GM19025 (cell line): Measurements from ENCODE around the gene RAD1.

Source experiments
- ATAC-seq: cut with Tn5 transposase; IDR thresholded peaks from one replicate; pipeline ENCODE4 v1.9.1; 2021; ENCODE audit warnings: mild to moderate bottlenecking, low read depth, moderate library complexity; ENCODE audit not compliant: unreplicated experiment

RAD1 gene

DNA sequence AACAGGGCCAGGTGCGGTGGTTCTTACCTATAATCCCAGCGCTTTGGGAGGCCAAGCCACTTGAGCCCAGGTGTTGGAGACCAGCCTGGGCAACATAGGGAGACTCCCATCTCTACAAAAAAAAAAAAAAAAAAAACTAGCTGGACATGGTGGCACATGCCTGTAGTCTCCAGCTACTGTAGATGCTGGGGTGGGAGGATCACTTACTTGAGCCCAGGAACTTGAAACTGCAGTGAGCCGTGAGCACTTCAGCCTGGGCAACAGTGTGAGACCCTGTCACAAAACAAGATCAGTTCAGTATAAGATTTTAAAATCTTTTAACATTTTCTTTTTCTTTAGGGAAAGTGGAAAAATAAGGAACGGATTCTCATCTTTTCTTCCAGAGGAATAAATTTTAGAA, 2.7 kb upstream of the RAD1 start:
- ATAC-seq: no peak

DNA sequence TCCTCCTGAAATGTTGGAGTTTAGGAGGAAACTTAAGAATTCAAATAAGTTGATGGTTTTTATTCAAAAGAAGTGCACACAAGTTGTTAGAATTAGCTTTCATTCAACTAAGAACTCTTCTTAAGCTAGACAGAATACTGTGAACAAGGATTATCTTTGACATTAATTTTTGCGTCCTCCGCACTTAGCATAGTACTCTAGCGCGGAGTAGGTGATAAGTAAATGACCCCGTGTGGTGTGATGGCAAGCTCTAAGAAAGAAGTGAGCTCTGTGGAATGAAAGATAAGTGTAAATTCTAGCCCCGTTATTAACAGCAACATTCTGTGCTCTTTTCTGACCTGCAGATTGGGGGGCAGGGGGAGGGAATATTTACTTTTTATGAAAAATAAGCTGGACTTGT, 1.2 kb upstream of the RAD1 start:
- no peak for ATAC-seq

GRCh38 chr5:34915856-34916192, 520 bp upstream of the RAD1 start:
- ATAC-seq: no peak

- peak; percentile 8 for ATAC-seq
These were observed 599 bp downstream of the RAD1 start for GRCh38 chr5:34914671-34915138.

GRCh38 chr5:34913072-34913471, 2.2 kb downstream of the RAD1 start:
- no peak for ATAC-seq

- ATAC-seq: no peak
These were observed 9.7 kb downstream of the RAD1 start for GRCh38 chr5:34905564-34905963.

DNA sequence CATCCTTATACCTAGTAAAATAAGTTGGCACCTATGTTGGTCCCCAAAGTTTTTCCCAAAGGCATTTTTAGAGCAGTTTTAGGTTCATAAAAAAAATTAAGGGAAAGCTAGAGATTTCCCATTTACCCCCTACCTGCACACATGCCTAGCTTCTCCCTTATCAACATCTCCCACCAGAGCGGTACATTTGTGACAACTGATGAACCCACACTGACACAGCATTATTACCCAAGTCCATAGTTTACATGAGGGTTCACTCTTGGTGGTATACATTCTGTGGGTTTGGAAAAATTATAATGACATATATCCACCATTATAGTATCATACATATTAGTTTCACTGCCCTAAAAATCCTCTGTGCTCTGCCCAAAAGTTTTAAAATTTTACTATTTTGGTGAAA, 12.0 kb downstream of the RAD1 start:
- ATAC-seq: no peak

- ATAC-seq: no peak
These were observed 14.7 kb downstream of the RAD1 start for GRCh38 chr5:34900652-34901051.

- no peak for ATAC-seq
These were observed 16.2 kb downstream of the RAD1 start for GRCh38 chr5:34899066-34899465.

DNA sequence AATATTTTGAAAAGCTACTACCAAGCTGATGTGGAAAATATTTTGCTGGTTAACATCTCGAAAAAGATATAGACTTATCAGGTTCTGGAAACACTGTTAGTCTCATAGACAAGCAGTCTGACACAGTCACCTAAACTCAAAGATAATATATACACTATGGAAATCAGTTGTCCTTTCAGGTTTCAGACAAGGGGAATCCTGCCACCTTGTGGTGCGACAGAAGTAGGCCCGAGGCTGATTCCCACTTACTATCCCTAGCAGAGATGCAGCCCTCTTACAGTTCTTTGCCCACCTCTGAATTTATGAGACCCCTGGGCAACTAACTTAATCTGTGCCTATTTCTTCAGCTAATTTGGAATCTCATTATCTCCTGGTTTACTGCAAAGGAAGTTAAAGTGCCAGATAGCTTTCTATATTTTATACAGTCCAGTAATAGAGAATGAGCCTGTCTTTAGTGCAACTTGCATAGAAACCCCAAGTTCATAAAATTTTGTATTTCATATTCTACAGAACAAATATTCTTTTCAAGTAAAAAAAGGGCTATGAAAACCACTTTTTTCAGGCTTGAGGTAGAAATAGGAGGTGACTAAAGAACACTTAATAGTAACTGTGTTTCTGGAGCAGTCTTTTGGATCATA, 16.9 kb downstream of the RAD1 start:
- ATAC-seq: peak; percentile 58

DNA sequence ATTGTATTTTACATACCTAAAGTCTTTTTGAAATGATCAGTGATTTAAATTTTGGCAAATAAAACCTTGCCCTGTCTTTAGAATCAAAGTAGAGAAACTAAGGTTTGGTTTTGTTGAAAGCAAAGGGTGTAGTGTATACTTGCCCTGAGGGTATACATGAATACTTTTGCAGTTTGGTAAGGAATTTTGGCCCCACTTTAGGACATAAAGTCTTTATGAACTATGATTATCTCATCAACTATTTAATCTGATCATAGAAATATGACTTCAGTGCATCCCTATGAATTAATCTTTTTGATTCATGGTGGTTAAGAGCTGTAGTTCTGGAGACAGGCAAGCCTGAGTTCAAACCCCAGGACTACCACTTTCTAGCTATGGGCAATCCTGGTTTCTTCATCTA, 17.7 kb downstream of the RAD1 start:
- ATAC-seq: no peak

DNA sequence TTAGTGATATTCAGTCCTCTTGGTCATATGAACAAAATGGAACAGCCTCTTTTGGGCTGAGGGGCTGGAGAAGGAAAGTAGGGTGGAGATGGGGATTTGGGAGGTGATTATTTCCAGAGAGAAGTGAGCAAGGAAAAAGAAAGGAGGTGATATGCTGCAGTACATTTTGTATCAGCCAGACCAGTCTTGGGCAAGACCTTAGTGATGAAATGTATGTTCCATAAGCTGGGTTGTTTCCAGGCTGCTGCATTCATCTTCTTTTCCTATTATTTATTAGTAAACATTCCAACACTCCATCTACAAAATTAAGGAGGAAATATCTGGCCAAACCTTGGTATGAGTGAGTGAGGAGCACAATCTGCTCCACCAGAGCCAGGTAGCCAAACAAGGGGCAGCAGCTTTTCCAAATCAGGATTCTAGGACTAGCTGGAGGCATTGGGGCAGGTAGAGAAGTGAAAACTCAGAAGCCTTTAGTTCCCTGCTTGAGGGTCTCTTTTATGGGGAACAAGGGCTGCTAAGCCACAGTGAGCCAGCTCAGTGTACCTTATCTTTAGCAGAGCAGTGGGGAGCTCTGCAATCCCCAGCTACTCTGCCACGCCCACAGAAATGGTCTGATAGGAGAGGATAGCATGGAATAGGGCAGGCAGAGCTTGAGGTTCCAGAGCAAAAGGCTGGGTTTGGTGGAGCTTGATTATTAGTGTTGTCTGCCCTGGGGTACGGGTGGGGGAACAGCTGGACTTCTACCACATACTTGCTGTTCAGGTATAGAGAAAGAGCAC, 19.5 kb downstream of the RAD1 start:
- ATAC-seq: no peak

GRCh38 chr5:34894716-34895115, 20.6 kb downstream of the RAD1 start:
- ATAC-seq: no peak

- ATAC-seq: no peak
These were observed 22.9 kb downstream of the RAD1 start for GRCh38 chr5:34892414-34892813.

DNA sequence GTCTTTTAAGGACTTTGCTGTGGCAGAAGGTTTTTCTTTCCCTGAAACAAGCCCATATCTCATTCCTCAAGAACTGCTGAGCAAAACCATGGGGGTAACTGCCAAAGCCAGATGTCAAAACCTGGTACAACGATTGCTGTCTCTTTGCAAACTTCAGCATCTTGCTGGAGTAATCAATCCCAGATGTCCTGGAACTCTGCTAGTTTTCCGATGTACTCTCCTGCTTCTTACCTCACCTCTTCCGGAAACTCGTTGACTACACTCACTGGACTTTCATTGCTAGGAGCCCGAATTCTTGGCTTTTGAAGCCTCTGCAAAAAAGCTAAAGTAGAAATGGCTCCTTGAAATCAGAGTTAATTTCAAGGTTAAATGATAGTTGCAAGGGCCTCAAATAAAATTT, 23.3 kb downstream of the RAD1 start:
- no peak for ATAC-seq

DNA sequence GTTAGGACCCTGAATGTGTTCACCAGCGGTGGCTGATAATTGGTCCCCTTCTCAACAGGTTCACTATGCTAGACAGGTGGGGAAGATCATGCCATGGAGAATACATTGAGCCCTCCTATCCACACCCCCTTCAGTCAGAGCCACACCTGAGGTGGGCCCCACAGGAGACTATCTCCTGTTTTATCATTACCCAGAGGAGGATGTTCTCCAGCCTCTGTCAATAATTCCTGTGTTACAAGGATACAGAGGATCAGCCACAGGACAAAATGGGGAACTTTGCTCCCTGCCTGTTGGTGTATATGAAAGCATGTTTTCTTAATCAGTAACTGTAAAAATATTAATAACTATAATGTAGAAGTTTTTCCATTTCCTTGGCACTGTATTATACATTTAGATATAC, 25.9 kb downstream of the RAD1 start:
- ATAC-seq: no peak

- no peak for ATAC-seq
These were observed 28.7 kb downstream of the RAD1 start for GRCh38 chr5:34886392-34887119.

GRCh38 chr5:34881246-34881645, 34.1 kb downstream of the RAD1 start:
- ATAC-seq: no peak

GRCh38 chr5:34876275-34876674, 39.0 kb downstream of the RAD1 start:
- ATAC-seq: no peak

DNA sequence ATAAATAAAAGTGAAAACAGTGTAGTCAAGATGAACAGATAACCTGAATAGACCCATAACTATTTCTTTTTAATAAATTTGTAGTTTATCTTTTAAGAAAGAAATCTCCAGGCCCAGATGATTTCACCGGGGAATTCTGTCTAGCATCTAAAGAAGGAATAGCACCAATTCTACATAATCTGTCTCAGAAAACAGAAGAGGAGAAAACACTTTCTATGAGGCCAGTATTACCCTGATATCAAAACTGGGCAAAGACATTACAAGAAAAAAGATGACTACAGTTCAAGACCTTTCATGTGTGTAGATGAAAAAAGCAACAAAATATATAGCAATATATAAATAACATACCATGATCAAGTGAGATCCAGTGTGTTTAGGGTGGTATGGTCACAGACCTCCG, 44.9 kb downstream of the RAD1 start:
- no peak for ATAC-seq

DNA sequence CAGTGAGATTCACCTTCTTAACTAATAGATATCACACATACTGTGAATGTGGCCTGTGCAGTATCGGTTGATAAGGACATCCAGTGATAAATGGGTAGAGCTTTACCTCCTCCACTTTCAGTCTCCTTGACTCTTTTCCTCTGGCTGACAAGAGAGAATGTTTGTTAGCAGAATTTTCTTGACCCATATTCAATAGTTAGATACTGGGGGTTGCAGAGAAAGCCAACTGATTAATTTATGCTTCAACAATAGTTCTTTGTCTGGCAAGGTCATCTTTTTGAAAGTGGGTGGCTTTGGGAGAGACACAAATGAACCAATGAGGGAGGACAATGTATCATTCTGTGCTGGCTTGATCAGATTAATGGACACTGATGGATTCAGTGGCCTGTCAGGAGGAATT, 46.0 kb downstream of the RAD1 start:
- ATAC-seq: no peak

DNA sequence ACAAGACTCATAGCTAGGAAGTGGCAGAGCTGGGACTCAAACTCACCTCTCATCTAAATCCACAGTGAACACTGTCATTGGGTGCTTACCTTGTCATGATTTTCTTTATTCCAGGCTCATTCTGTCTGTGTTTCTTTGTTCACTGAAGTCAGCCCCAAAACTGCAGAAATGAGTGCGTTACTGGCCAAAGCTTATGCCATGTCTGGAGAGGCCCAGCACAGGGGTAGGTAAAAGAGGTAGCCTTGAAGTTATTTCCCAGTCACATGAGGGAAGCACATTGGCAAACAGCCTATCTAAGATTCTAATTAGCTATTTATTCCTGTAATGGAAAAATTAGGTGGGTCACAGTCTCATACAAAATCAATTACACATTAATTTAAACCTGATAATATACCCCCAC, 46.5 kb downstream of the RAD1 start:
- ATAC-seq: no peak
